Skin epidermis (tissue), 12 donors: ENCODE measurements around the gene GFAP.

Experiments used
- H3K27ac ChIP-seq, 21 experiments: fragments of 200-600 bp; sonication (generic) in 11 of 21; one replicate each; pipeline ENCODE4 v1.5.0; 2020; ENCODE audit warnings: mild to moderate bottlenecking in 3 of 21, inconsistent platforms in 2 of 21, moderate library complexity in 2 of 21
- H3K4me3 ChIP-seq, 7 experiments: fragments of 200-600 bp; sonication (generic) in 2 of 7; one replicate each; pipeline ENCODE4 v1.5.0; 2020; ENCODE audit warnings: inconsistent platforms in 2 of 7, mild to moderate bottlenecking in 2 of 7, moderate library complexity in 1 of 7

Gene GFAP

DNA sequence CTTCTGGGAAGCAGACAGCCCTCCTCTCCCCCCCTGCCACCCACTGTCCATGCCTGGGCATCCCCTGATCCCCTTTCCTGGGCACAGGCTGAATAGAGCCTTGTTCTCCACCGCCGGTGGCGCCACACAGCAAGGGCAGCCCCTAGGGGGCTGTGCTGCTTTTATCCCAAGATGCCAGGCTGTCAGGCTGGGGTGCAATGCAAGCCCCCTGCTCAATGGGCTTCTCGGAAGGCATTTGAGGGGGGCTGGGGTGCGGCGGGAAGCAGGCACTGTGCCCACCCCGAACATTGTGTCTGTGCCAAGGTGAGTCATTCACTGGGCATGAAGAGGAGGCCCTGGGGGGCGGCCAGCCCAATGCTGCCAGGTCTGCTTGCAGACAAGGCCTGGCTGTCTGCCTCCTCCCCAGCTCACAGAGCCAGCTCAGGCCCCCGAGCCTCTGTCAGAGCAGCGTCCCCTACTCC, 1.5 kb upstream of the GFAP start:
- no peak overlapping the region for H3K4me3 ChIP-seq
- H3K27ac ChIP-seq, result peak overlapping the region in 11 of 21 experiments; percentile 1 to 65 (median 28)

DNA sequence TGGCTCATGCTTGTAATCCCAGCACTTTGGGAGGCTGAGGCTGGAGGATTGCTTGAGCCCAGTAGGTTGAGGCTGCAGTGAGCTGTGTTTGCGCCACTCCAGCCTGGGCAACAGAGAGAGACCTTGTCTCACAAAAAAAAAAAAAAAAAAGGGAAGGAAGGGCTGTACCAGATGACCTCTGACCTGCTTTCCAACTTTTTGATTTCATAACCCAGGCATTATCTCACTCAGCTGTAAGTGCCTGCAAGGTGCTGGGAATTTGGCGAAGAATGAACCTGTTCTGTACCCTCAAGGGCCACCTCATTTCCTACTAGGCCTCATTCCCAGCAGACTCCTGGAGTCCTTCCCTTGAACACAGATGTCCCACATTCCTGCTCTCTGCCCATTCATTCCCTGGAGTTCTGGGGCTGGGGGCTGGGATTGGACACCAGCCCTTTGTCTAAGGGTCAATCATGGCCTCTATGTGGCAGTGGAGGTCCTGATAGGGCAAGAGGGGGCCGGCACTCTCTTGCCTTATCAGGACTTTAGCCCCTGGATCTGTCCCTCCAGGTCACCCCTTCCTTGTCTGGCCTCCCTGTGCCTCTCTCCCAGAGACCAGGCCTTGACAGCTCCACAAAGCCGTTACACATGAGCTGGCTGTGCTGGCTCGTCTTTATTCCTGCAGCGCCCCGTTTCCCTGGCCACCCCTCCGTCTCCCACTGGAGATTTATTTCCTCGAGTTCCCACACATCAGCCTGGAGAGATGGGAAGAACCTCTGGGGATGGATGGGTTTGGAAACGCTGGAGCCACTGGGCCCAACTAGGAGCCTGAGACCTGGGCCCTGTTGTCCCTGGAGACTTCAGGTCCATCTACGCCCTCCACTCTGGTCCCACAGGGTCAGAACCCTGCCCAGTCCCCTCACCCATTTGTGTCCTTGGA, 821 bp upstream of the GFAP start:
- no peak overlapping the region for H3K4me3 ChIP-seq
- peak overlapping the region in 12 of 21 experiments; percentile 1 to 65 (median 34) for H3K27ac ChIP-seq

DNA sequence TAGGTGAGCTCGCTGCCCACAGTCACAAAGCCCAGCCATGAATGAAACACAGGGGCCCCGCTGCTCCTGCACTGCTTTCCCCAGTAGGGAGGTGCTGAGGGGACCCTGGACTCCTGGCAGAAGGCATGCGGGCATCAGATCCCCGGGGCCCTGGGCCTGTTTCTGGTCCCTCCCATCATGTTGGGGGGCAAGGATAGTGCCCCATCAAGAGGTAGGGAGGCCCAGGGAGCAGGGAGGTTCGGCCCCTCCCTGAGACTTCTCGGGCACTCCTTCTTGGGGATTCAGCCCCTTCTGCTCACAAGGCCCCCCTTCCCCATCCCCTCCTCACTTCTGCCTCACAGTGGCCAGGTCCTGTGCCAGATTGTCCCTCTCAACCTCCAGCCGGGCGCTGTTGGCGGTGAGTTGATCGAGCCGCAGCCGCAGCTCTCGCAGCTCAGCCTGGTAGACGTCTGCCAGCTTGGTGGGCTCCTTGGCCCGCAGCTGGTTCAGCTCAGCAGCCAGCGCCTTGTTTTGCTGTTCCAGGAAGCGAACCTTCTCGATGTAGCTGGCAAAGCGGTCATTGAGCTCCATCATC, 515 bp downstream of the GFAP start:
- H3K4me3 ChIP-seq, result no peak overlapping the region
- H3K27ac ChIP-seq, result no peak overlapping the region

- no peak overlapping the region for H3K4me3 ChIP-seq
- no peak overlapping the region for H3K27ac ChIP-seq
Observed at GRCh38 chr17:44914148-44914547, 1.2 kb downstream of the GFAP start.

DNA sequence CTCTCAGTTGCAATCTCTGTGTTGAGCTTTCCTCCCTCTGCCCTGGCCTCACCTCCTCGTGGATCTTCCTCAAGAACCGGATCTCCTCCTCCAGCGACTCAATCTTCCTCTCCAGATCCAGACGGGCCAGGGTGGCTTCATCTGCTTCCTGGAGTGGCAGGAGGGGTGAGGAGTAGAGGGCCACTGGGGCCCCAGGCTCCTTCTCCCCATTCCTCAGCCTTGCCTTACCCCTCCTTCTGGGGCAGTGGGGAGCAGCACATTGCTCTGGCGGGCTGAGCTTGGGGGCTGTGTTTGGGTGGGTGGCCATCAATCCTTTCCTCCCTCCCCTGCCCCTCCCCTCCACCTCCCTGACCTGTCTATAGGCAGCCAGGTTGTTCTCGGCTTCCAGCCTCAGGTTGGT, 1.6 kb downstream of the GFAP start:
- H3K4me3 ChIP-seq, result no peak overlapping the region
- no peak overlapping the region for H3K27ac ChIP-seq

DNA sequence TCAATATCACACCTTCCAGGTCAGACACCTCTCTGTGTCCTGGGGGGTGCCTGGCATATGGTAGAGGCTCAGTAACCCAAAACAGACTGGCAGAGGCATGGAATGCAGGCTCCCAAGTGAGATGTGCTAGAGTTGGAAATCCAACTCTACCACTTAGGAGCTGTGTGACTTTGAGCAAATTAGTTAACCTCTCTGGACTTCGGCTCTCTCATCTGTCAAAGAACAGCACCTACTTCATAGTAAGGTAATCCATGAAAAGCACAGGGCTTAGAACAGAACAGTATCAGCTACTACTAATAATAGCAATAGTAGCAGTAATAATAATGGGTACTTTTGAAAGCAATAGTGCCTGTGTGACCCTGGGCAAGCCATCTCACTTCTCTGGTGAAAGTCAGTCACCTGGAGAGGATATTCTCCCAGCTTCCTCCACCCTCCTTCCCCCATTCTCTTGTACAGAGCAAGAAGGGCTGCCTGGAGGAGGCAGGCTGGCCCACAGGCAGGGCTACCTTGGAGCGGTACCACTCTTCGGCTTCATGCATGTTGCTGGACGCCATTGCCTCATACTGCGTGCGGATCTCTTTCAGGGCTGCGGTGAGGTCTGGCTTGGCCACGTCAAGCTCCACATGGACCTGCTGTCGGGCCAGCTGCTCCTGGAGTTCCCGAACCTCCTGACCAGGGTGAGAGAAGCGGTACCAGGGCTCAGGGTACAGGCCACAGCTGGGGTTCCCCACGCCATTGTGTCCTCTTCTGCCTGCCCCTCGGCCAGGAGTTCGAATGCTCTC, 2.3 kb downstream of the GFAP start:
- Histone ChIP-seq H3K4me3 (no peak overlapping the region), H3K27ac (no peak overlapping the region)

DNA sequence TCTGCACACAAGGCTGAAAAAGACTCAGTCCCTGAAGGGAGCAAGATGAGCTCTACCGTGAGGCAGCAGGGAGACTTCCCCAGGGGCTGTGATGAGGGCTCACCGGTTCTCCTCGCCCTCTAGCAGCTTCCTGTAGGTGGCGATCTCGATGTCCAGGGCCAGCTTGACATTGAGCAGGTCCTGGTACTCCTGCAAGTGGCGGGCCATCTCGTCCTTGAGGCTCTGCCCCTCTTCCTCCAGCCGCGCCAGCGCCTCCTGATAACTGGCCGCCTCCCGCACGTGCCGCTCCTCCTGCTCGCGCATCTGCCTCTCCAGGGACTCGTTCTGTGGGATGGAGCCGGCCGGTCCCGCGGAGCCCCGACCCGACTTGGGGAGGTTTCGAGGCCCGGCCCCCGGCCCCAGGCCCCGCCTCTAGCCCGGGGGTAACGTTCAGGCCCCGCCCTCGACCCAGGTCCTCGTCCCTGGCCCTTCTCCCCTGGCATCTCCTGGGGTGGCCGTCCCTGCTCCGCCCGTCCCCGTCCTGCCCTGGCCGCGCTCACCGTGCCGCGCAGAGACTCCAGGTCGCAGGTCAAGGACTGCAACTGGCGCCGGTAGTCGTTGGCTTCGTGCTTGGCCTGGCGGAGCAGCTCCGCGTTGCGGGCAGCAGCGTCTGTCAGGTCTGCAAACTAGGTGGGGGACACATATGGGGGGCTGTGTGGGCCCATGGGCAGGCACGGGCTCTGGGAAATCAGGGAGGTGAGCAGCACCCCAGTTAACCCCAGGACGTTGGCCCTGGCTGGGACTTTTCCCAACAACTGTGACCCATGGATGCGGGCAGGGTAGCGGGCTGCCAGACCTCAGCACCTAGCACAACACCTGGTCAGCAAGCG, 3.9 kb downstream of the GFAP start:
- Histone ChIP-seq H3K27ac (no peak overlapping the region), H3K4me3 (peak overlapping the region in 4 of 7 experiments; percentile 7 to 23 (median 19))

DNA sequence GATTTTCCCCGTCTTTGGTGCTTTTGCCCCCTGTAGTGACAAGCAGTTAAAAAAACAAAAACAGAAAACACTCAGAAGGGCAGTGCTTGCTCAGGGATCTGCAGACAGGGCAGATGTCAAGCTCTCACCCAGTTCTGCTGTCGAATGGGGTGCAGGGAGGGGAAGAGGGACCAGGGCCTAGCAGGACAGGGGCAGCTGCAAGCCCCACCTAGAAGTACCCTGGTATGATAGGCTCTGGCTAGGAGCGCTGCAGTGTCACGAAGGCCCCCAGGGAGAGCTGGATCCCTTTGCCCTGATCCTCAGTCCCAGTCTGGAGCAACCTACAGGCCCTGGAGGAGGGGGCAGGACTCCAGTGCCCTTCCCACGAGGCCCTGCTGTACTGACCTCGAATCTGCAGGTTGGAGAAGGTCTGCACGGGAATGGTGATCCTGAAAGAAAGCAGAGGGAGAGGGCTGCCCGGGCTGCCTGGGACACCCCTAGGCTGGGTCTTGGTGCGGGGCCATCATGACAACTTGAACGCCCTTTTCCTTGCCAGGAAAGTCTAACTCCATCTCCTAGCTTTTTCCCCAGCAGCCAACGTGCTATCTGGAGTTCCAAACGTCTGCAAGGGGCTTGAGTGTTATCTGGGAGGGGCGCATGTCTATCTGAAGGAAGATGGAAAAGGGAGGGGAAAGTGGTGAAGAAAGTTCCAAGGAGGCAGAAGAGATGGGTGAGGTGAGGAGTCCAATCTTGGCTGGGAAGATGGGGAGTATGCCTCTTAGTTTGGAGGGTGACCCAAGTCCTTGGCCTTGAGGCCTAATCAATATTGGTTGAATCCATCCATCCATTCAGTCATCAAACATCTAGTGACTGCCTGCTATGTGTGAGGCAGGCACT, 4.8 kb downstream of the GFAP start:
- Histone ChIP-seq H3K27ac (peak overlapping the region in 1 of 21 experiments; percentile 9), H3K4me3 (no peak overlapping the region)

- peak overlapping the region in 1 of 21 experiments; percentile 9 for H3K27ac ChIP-seq
- no peak overlapping the region for H3K4me3 ChIP-seq
Observed at GRCh38 chr17:44909681-44910144, 5.6 kb downstream of the GFAP start.

- no peak overlapping the region for H3K27ac ChIP-seq
Observed at GRCh38 chr17:44908761-44909326, 6.5 kb downstream of the GFAP start.

DNA sequence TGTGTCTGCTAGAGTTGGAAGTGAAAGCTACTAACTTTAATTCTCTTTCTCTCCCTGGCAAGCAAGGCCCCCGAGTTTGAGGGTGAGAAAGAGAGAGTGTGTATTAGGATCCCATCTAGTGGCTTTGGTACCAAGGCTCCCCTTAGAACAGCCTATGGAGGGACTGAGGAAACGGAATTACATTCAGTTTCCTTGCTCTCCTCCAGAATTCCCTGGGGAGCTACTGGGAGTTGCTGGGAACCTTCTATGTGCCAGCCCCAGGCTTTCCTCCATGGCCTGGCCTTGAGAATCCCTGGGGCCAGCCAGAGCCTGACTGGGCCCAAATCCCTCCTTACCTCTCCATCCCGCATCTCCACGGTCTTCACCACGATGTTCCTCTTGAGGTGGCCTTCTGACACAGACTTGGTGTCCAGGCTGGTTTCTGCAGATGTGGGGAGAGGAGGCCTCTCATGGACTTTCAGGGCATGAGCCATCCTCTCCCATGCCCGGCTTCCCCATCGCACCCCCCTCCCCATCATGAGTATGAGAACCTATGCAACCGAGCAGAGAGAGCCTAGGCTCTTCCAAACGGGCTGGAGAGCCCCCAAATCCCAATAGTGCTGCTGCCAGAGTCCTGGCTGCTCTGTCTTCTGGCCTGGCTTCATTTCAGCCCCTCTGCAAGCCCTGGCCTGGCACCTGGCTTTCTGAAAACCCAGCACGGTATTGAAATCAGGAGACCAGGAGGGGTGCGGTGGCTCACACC, 7.4 kb downstream of the GFAP start:
- no peak overlapping the region for H3K27ac ChIP-seq
- H3K4me3 ChIP-seq, result no peak overlapping the region

More at GRCh38 chr17:44908761-44909326, 6.5 kb downstream of the GFAP start:
- no peak overlapping the region for H3K4me3 ChIP-seq

DNA sequence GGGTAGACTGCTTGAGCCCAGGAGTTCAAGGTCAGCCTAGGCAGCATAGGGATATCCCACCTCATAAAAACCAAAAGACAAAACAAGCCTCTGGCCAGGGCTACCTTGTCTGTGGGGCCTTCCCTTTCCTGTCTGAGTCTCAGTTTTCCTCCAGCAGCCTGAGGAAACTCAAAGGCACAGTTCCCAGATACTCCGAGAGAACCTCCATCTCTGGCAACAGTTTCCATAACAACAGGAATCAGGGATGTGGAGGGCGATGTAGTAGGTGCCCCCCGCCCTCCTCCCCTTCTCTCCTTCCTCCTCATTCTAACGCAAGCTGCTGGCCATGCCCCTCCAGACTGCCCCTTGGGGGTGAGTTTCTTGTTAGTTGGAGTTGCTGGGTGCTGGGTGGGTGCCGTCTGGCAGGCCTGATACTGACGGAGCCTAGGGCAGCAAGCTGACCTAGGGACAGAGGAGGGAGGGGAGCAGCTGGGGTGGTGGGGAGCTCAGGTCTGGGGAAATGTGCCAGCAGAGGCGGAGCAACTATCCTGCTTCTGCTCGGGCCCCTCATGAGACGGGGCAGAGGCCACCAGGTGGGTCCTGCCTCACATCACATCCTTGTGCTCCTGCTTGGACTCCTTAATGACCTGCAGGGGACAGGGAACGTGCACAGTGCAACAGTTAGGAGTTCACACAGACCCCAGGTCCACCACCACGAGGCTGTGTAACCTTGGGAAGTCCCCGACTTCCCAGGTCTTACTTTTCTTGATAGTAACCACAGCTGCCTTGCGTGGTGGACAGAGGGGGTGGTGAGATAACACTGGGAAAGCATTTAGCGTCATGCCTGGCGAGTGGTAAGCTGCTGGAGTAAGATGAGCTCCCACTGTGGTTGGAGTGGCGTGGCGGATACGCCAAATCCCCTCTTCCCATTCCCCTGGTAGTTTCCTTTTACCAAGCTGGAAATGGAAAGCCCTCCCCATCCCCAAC, 8.3 kb downstream of the GFAP start:
- no peak overlapping the region for H3K4me3 ChIP-seq
- no peak overlapping the region for H3K27ac ChIP-seq

- H3K4me3 ChIP-seq, result no peak overlapping the region
- peak overlapping the region in 1 of 21 experiments; percentile 55 for H3K27ac ChIP-seq
Observed at GRCh38 chr17:44906010-44906646, 9.2 kb downstream of the GFAP start.

GRCh38 chr17:44905006-44906000, 10.0 kb downstream of the GFAP start:
- peak overlapping the region in 1 of 21 experiments; percentile 55 for H3K27ac ChIP-seq

More at GRCh38 chr17:44905006-44906000, 10.0 kb downstream of the GFAP start:
- H3K4me3 ChIP-seq, result no peak overlapping the region
